ENCODE measurements around the gene COL5A1.

- TF ChIP-seq CTCF (IDR thresholded peaks at IDR 0.05), result no peak
- TF ChIP-seq POLR2A (IDR thresholded peaks at IDR 0.05), result no peak
- no peak for TF ChIP-seq EP300 (IDR thresholded peaks at IDR 0.05)
These were observed 38.9 kb downstream of the COL5A1 start for GRCh38 chr9:134680393-134681060.

All from tibial nerve (tissue), 4 donors.